Measurements from ENCODE around the gene MORN1. TPM values are rescaled to one million over a fixed set of nuclear protein-coding genes. Genes with fewer than 3 reads are reported as not detected.

The MORN1 gene
- total RNA-seq, 1 donor from 2014 or later: 10.8 TPM

DNA sequence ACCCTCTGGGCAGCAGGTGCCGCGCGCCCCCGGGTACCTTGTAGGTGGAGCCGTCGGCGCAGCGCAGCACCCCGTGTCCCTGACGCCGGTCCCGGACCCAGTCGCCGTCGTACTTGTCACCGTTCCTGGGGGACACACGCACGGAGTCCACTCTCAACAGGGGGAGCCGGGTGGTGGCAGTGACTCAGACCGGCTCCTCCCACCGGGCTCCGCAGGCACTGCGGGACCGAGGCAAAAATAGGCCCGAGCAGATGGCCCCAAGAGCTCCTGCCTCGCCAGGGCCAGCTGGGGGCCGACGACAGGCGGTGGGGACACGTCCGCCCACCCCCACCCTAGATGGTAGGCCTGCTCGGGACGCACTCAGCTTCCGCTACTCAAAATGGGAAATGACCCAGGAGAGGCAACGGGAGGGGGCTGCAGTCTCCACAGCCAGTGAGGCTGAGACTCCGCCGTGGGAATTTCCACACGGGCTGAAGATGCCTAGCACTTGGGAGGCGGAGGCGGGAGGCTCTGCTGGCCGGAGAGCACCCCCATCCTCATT lies 6.3 kb downstream of the MORN1 start:
- Mint-ChIP-seq H3K4me1 (ENCODE audit: low read depth, unreplicated experiment) (peaks cover 24% of the 10 kb centered on the region), H3K36me3 (ENCODE audit: unreplicated experiment) (peaks cover 5% of the 10 kb centered on the region), H3K4me3 (ENCODE audit: unreplicated experiment) (peak overlapping the region; percentile 66), H3K27ac (ENCODE audit: unreplicated experiment) (peak overlapping the region; percentile 65), H3K27me3 (ENCODE audit: unreplicated experiment) (peaks cover 3% of the 10 kb centered on the region), H3K9me3 (ENCODE audit: unreplicated experiment) (peaks cover 5% of the 10 kb centered on the region)
- no peak for TF ChIP-seq CTCF (IDR thresholded peaks at IDR 0.05; ENCODE audit: partially characterized antibody, unreplicated experiment)
- DNase-seq: peak; percentile 69

DNA sequence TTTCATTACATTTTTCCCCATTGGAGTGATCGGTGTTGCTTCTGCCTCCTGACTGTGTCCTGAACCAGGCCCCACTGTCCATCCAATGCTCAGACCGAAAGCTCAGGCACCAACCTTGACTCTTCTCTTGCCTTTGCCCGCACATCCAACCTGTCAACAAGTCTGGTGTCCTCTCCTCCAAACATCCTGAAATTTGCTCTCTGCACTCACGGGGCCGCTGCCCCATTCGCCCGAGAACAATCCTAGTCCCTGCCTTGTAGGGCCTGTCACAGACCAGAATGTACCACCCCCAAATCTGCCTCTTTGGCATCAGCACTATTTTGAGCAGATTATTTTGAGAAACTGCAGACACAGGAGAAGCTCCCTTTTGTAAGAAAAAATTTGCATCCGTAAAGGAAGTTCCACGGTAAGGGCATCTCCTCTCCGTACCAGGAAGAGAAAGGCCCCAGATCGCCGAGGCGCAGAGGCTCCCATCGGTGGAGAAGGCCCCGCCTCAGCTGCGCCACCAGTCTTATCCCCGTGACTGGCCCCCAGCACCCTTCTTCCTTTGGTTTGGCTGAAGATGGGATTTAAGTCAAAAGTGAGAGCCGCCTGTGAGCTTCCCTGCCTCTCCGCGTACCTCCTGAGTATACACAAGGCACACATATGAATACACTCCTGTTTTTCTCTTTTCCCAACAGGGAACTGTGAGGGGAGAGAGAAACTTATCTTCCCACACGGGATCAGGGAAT lies 7.1 kb downstream of the MORN1 start:
- Mint-ChIP-seq H3K27me3 (ENCODE audit: unreplicated experiment) (peaks cover 3% of the 10 kb centered on the region), H3K9me3 (ENCODE audit: unreplicated experiment) (peaks cover 5% of the 10 kb centered on the region), H3K4me3 (ENCODE audit: unreplicated experiment) (peak overlapping the region; percentile 17), H3K36me3 (ENCODE audit: unreplicated experiment) (peaks cover 5% of the 10 kb centered on the region), H3K4me1 (ENCODE audit: low read depth, unreplicated experiment) (peaks cover 24% of the 10 kb centered on the region), H3K27ac (ENCODE audit: unreplicated experiment) (peak overlapping the region; percentile 78)
- peak; percentile 14 for DNase-seq
- no peak for TF ChIP-seq CTCF (IDR thresholded peaks at IDR 0.05; ENCODE audit: partially characterized antibody, unreplicated experiment)

- Mint-ChIP-seq H3K27me3 (ENCODE audit: unreplicated experiment) (peaks cover 6% of the 10 kb centered on the region), H3K4me1 (ENCODE audit: low read depth, unreplicated experiment) (peaks cover 29% of the 10 kb centered on the region), H3K9me3 (ENCODE audit: unreplicated experiment) (peaks cover 6% of the 10 kb centered on the region), H3K27ac (ENCODE audit: unreplicated experiment) (peak overlapping the region; percentile 78), H3K36me3 (ENCODE audit: unreplicated experiment) (peaks cover 5% of the 10 kb centered on the region), H3K4me3 (ENCODE audit: unreplicated experiment) (peak overlapping the region; percentile 17)
- DNase-seq: peak; percentile 16
- TF ChIP-seq CTCF (IDR thresholded peaks at IDR 0.05; ENCODE audit: partially characterized antibody, unreplicated experiment): no peak
These were observed 7.8 kb downstream of the MORN1 start for GRCh38 chr1:2383576-2383975.

GRCh38 chr1:2382621-2383361 lies 8.6 kb downstream of the MORN1 start:
- Mint-ChIP-seq H3K27ac (ENCODE audit: unreplicated experiment) (no peak overlapping the region), H3K9me3 (ENCODE audit: unreplicated experiment) (peaks cover 6% of the 10 kb centered on the region), H3K4me3 (ENCODE audit: unreplicated experiment) (no peak overlapping the region), H3K27me3 (ENCODE audit: unreplicated experiment) (peaks cover 6% of the 10 kb centered on the region), H3K36me3 (ENCODE audit: unreplicated experiment) (peaks cover 5% of the 10 kb centered on the region), H3K4me1 (ENCODE audit: low read depth, unreplicated experiment) (peaks cover 26% of the 10 kb centered on the region)
- peak; percentile 77 for DNase-seq
- TF ChIP-seq CTCF (IDR thresholded peaks at IDR 0.05; ENCODE audit: partially characterized antibody, unreplicated experiment): peak; percentile 70
